ENCODE measurements around the gene PDE8B. TPM values are rescaled to one million over a fixed set of nuclear protein-coding genes. Genes with fewer than 3 reads are reported as not detected.
A peak's percentile ranks its signal among the peaks of the same experiment; 100 is the strongest.

The PDE8B gene
- total RNA-seq, 1 experiment from 2014 or later: 0.07 TPM

DNA sequence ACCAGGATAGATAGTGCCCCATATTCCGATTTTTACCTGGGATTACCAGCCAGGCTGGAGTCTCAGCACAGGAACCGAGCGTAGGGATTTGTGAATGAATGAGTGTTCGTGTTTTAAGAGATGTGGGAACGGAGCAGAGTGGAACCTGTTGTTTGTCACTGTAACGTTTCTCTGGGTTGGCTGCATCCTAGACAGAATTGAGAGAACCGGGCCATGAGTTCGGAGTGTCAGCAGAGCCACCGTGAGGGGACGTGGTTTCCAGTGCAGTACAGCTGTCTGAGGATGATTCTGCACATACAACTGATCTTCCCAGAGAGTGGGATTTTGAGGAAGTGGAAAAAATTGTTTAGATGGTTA lies 1.2 kb downstream of the PDE8B start:
- no peak for DNase-seq
- Mint-ChIP-seq H3K9me3 (peaks cover 0 to 2% of the 10 kb centered on the region in 2 experiments; a peak in 1 of 5 replicates), H3K36me3 (ENCODE audit: insufficient read depth in 1 of 3, low read depth in 3 of 3) (peaks cover 0 to 2% (median 0%) of the 10 kb centered on the region in 3 experiments; a peak in 1 of 7 replicates), H3K4me1 (peaks cover 11 to 14% of the 10 kb centered on the region in 2 experiments), H3K4me3 (peak overlapping the region; percentile 67 to 83), H3K27ac (no peak overlapping the region), H3K27me3 (ENCODE audit: low read depth) (peaks cover 88% of the 10 kb centered on the region)
- Histone ChIP-seq H3K79me1 (ENCODE audit: insufficient read depth, low read depth, low read length, poor library complexity, severe bottlenecking) (no peaks in the 10 kb centered on the region), H3K56ac (ENCODE audit: insufficient read length, low read depth, low read length) (no peak overlapping the region), H3T11ph (ENCODE audit: low read length) (no peak overlapping the region), H3K79me2 (ENCODE audit: insufficient read depth, low read length) (no peaks in the 10 kb centered on the region), H3K9ac (ENCODE audit: extremely low read depth, insufficient read length, low read length) (no peak overlapping the region), H3K18ac (ENCODE audit: insufficient read length, low read depth, low read length) (no peak overlapping the region), H4K20me1 (ENCODE audit: control insufficient read depth, insufficient read depth, insufficient read length) (no peaks in the 10 kb centered on the region), H2AK5ac (ENCODE audit: insufficient read length, low read length) (no peak overlapping the region), H3K23me2 (ENCODE audit: insufficient read length, low read depth, low read length, poor library complexity, severe bottlenecking) (peaks cover 10% of the 10 kb centered on the region), H2BK120ac (ENCODE audit: low read depth, low read length, poor library complexity, severe bottlenecking) (no peak overlapping the region), H3K9me3 (ENCODE audit: control insufficient read depth, low read depth, low read length) (no peaks in the 10 kb centered on the region), H2AFZ (ENCODE audit: low read length) (no peak overlapping the region), H3K27ac (ENCODE audit: insufficient read length, low read depth, low read length) (no peak overlapping the region), H2BK20ac (ENCODE audit: low read depth, low read length, poor library complexity, severe bottlenecking) (no peak overlapping the region), H2BK12ac (ENCODE audit: insufficient read length, low read depth, low read length) (no peak overlapping the region), H4K91ac (ENCODE audit: insufficient read length, low read depth, low read length) (no peak overlapping the region), H4K5ac (ENCODE audit: insufficient read length, low read depth, low read length) (no peak overlapping the region), H4K8ac (replicated peaks; ENCODE audit: insufficient read length, low read depth, low read length) (no peak overlapping the region), H3K14ac (ENCODE audit: insufficient read depth, low read length) (no peak overlapping the region), H2BK5ac (ENCODE audit: insufficient read length, low read length) (no peak overlapping the region), H3K27me3 (ENCODE audit: insufficient read depth, low read length) (peaks cover 34% of the 10 kb centered on the region), H3K4me2 (ENCODE audit: insufficient read depth, insufficient read length, low read length) (peak overlapping the region; percentile 68), H3K4me1 (ENCODE audit: insufficient read depth, low read length) (no peaks in the 10 kb centered on the region), H2BK15ac (ENCODE audit: low read depth, low read length) (no peak overlapping the region), H3K23ac (ENCODE audit: insufficient read length, low read depth, low read length) (no peak overlapping the region), H3K4ac (ENCODE audit: low read depth, low read length) (no peak overlapping the region)
- TF ChIP-seq, protein P1, sequence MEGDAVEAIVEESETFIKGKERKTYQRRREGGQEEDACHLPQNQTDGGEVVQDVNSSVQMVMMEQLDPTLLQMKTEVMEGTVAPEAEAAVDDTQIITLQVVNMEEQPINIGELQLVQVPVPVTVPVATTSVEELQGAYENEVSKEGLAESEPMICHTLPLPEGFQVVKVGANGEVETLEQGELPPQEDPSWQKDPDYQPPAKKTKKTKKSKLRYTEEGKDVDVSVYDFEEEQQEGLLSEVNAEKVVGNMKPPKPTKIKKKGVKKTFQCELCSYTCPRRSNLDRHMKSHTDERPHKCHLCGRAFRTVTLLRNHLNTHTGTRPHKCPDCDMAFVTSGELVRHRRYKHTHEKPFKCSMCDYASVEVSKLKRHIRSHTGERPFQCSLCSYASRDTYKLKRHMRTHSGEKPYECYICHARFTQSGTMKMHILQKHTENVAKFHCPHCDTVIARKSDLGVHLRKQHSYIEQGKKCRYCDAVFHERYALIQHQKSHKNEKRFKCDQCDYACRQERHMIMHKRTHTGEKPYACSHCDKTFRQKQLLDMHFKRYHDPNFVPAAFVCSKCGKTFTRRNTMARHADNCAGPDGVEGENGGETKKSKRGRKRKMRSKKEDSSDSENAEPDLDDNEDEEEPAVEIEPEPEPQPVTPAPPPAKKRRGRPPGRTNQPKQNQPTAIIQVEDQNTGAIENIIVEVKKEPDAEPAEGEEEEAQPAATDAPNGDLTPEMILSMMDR (conservative IDR thresholded peaks at IDR 0.05): no peak
- WGBS (ENCODE audit: extremely low coverage, insufficient read length, low lambda C conversion rate): no CpG with 5 or more reads among the region's 10 CpGs
